MV-4-11 (cell line): Measurements from ENCODE around the gene PRKCQ.

Experiments used
- DNase-seq: peaks from one replicate; lab custom pipeline; 2025; lab: John Stamatoyannopoulos, UW

PRKCQ gene

GRCh38 chr10:6567884-6568283 lies 12.2 kb downstream of the PRKCQ start:
- no peak for DNase-seq

DNA sequence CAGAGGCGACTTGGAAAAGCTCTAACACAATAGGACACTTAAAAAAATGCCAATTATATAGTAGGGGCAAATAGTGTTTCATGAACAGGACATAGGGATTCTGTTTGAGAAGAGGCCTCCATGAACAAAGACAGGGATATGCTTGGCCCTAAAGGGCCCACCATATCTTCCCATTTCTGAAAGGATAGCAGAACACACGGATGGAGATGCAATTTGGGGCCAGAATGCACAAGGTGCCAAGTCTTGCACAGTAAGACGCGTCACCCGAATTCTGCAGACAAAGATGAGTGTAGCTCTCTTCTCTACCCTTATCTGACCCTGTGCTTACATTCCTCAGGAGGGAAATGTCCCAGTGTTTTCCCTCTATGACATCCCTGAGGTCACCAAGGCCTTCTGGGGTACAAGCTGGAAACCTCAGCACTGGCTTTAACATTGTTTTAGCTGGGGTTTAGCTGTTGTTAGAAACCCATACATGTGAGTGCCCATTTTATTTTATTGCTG lies 12.8 kb downstream of the PRKCQ start:
- no peak for DNase-seq

DNA sequence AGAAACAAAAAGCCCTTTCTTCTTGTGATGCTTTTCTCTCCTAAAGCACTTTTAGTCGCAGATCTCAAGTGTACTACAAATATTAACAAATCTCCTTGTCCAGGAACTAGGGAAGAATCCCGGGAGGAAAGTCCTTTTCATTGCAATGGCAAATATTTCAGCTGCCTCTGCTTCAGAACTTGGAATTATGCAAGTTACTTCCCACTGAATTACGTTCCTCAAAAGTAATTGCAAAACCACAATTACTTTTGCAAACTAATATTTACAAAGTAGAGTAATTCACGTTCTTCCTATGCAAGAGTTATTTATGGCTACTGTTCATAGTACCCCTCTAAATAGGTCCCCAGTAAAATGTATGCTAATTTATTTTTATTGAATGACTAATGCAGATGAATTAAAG lies 14.5 kb downstream of the PRKCQ start:
- DNase-seq: no peak

GRCh38 chr10:6564367-6564766 lies 15.7 kb downstream of the PRKCQ start:
- DNase-seq: no peak

- DNase-seq: no peak
Measured at GRCh38 chr10:6563731-6564130, 16.3 kb downstream of the PRKCQ start.

DNA sequence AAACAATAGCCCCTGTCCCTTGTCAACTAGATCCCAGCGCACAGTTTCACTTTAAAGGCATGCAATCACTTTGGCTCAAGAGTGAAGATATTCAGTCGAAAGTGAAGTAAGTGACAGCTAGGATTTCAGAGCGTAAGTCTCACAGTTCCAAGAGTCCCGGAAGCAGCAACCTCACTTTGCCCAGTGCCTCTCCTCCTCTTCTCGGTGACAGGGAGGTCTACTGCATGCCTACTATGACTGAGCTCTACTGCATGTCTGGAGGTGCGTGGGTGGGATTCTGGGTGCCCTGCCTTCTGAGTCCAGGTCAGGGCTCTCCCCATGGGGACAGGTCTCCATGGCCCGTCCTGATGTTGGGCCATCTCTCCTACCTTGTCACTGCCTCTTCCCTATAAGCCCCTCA lies 17.0 kb downstream of the PRKCQ start:
- no peak for DNase-seq

DNA sequence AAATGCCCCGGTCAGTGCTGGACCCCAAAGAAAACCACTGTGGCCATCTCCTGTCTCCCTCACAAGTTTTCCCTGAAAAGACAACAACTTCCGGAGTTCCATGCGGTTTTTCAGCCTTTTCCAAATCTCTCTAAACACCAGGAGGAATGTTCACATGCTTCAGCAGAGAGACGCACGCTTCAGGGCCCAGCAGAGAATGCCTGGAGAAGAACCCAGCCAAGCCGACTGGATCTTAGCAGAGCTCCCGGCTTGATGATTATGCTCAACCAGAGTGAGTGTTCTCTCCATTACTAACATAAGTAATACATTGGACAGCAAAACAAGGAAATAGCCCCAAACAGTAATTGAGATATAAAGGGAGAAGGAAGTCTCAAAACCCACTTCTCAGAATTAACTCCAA lies 17.9 kb downstream of the PRKCQ start:
- DNase-seq: peak; percentile 15

DNA sequence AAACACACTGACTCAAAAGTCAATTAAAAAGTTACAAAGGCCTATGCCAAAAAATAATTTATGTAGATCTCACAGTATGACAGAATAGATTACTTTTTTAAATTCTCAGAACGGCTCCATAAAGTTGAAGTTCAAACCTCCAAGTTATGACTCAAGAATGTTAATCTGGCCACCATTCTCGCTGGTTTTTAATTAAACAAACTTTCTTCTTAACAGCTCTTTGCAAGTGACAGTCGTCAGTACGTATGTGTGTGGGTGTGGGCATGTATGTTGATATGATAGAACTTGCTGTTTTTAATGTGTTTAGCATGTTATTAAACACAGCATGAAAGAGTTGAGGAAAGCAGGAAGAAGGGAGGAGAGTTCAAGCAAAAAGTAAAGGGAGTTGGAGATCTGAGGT lies 18.5 kb downstream of the PRKCQ start:
- DNase-seq: no peak

- no peak for DNase-seq
Measured at GRCh38 chr10:6558759-6559461, 21.2 kb downstream of the PRKCQ start.

- no peak for DNase-seq
Measured at GRCh38 chr10:6558272-6558671, 21.8 kb downstream of the PRKCQ start.

DNA sequence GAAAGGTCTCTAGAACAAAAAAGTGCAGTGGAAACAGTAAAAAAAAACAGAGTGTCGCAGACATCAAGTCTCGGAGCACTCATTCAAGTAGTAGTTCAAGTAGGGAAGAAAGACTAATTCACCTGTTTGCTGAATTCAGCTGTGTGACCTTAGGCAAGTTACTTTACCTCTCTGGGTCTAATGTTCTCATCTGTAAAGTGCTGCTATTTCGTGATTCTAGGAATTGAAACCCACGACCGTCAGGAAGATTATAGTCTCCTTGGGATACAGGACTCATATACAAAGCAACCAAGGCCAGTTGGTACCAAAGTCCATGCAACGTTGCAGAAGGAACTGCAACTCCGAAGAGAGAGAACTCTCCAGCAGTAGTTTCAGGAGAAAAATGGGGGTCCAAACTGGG lies 26.1 kb downstream of the PRKCQ start:
- DNase-seq: no peak

- no peak for DNase-seq
Measured at GRCh38 chr10:6543431-6544005, 36.6 kb downstream of the PRKCQ start.

GRCh38 chr10:6542999-6543430 lies 37.1 kb downstream of the PRKCQ start:
- no peak for DNase-seq

- DNase-seq: no peak
Measured at GRCh38 chr10:6539833-6540232, 40.2 kb downstream of the PRKCQ start.

DNA sequence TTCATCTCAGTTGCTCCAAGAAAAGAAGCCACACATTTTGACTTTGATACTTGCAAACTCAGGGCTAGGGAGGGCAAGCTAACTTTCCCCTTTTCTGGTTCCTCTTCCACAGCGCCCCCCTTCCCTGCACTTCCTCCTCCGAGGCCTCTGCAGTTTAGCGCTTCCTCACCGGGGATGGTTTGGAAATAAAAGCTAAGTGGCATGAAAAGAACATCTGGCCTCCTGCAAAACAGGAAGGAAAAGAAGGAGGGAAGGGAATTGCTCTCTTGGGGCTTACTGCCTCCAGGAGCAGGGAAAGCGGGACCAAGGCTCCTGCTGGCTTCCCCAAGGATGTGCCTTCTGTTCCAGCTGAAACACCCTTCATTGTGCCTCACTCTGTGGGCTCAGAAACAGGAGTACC lies 42.3 kb downstream of the PRKCQ start:
- DNase-seq: peak; percentile 75

GRCh38 chr10:6536102-6536501 lies 44.0 kb downstream of the PRKCQ start:
- no peak for DNase-seq

DNA sequence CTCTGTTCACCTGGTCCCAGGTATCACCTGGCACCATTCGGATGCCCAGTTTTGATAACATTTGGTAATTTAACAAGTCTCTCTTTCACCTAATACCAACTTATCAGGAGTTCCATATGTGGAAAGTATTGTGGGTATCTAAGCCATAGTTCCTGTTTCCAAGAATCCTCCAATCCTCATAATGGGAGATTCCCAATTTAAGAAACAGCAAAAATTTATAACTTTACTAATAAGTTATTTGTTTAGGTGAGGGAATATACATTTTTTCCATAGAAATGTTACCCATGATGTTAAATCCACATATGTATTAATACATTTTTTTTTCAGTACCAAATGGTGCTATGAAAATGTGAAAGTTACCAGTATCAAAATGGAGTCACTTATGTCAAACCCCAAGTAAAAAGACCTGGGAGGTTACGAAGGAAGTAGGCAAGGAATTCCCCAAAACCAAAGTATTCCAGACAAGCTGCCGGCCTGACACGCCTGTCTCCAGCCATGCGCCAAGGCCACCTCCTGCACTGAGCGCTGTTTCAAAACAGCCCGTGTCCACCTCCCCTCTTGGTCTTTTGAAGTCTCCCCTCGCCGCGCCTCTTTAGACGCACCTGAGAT lies 44.8 kb downstream of the PRKCQ start:
- DNase-seq: no peak

DNA sequence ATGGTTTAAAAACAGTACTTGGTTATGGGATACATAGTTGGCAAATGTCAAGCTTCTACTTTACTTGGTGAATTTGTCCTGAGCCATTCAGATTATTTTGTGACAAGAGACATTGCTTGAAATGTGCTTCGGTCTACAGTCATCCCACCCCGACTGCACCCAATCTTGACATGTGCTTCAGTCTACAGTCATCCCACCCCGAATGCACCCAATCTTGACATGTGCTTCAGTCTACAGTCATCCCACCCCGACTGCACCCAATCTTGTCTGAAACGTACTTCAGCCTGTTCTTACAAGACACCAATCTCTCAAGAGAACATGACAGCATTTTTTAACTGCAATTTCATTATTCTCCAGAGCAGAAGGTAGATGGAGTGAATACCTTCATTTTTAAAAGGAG lies 47.8 kb downstream of the PRKCQ start:
- no peak for DNase-seq

DNA sequence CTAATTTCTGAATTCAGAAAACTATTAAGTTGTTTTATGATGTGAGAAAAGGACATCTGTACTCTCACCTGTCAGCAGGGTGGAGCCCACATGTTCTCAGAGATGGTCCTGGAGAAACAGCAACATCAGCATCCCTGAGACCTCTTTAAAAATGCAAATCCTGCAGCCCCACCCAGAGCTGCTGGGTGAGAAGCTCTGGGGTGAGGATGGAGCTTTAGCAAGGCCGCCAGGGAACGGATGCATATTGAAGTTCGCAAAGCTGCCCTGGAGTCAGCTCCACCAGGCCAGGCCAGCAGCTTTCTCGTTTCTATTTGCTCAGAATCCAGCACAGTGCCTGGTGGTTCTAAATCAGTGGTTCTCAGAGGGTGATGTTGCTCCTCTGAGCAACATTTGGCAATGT lies 49.1 kb downstream of the PRKCQ start:
- no peak for DNase-seq

- DNase-seq: peak; percentile 1
Measured at GRCh38 chr10:6530211-6530840, 49.8 kb downstream of the PRKCQ start.

- no peak for DNase-seq
Measured at GRCh38 chr10:6528198-6528950, 51.7 kb downstream of the PRKCQ start.

- peak; percentile 54 for DNase-seq
Measured at GRCh38 chr10:6525599-6526165, 54.4 kb downstream of the PRKCQ start.
